OCI-LY3 (cell line): ENCODE data around the gene MARK3.

ENCODE experiments used
- CTCF ChIP-seq: fragments of 200-600, 300-600 bp; sonication (generic); IDR thresholded peaks from 2 replicates; pipeline ENCODE4 v1.5.1; 2014; ENCODE audit warnings: antibody characterized with exemption, low read length, low read depth
- EZH2phosphoT487 ChIP-seq: fragments of 200-600 bp; shearing (Covaris generic); IDR thresholded peaks from 2 replicates; pipeline ENCODE4 v1.6.1; 2018; ENCODE audit warnings: antibody characterized with exemption, mixed run types, low read depth

GRCh38 chr14:103404920-103405319 is 19.7 kb downstream of the MARK3 start:
- no peak for TF ChIP-seq CTCF
- TF ChIP-seq EZH2phosphoT487 = no peak
